SK-N-DZ (cell line): Measurements from ENCODE around the gene C9.
"Not testable (repeated sequence)": the region's sequence is repeated elsewhere in the genome, so short reads cannot be mapped to it uniquely, and the experiment has no call there.

Source experiments
- DNase-seq: peaks from one replicate; pipeline ENCODE4 v3.0.0-alpha.2; 2015; ENCODE audit warnings: low spot score

The C9 gene

DNA sequence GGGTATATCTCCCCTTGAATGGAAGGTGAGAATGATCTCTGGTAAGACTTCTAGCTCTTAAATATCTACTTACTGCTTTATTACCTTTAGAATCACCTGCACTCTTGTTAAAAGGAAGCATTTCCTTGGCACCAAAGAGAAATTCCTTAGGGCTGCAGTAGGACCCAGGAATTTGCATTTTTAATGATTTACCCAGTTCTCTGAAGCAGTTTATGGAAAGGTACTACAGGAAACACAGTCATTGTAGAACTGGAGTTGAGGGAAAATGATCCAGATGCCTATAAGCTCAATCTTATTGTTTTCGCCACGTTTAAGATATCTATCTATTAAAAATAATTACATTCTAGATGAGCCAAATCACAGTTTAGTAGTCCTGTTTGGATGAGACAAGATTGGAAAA is 9.5 kb upstream of the C9 start:
- no peak for DNase-seq

GRCh38 chr5:39371367-39371635 is 7.0 kb upstream of the C9 start:
- no peak for DNase-seq

DNA sequence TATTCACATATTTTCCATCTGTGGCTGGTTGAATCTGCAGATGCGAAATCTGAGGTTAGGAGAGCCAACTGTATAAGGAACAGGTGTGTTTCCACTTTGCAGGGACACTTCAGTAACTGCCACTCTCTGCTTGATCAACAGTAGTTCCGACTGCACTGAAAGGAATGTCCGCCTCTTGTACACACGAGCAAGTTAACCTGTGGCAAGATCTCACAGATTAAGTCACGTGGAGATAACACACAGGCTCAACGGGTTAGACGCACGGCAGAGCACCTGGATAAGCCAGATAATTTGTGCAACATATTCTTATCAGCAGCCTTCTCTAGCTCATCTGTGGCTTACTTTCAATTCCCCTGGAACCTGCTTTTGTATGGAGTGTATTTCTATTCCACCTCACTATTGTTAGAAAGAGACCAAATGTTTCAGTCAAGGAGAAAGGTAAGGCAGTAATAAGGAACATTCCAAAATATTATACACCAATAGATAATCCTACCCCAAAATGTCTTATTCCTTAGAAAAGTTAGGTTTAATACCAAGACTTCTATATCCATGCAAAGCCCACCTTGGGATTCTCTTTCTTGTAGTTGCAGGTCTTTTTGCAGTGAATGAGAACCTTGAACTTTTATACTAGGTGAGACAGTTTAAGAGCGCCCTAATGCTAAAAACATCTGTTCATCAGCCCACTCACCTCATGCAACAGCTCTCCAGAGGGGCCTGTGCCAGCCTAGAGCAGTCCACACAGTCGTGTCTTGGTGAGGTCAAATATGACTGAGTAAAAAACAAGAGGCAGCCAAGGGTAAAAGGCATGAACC is 6.5 kb upstream of the C9 start:
- no peak for DNase-seq

GRCh38 chr5:39369123-39369815 is 5.0 kb upstream of the C9 start:
- no peak for DNase-seq

DNA sequence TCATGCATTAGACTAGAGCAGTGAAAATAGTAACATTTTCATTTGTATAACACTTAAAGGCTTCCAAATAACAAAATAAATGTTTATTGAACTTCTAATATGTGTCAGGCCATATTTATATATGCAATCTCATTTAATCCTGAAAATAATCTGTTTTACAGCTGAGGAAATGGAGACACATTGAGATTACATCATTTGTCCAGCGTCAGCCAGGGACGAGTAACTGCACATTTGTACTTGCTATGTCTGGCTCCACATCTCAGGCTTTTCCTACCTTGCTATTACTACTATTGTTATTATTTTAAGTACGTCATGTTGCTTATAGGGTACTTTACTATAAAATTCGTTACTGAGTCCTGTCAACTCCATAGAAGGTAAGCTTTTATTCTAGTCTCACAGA is 3.8 kb upstream of the C9 start:
- DNase-seq, result no peak

DNA sequence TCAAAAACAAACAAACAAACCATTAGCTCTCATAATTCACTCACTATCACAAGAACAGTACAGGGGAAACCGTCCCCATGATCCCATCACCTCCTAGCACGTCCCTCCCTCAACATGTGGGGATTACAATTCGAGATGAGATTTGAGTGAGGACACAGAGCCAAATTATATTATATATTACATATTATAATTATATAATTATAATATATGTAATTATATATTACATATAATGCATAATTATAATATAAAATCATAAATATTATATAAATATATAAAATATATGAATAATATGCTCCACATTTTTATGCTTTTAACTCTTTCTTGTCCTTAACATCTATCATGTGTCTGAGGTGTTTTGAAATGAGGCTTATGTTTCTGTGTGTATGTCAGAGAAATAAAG is 3.4 kb upstream of the C9 start:
- no peak for DNase-seq

- DNase-seq, result no peak
Measured at GRCh38 chr5:39363217-39363616, 1.1 kb downstream of the C9 start.

DNA sequence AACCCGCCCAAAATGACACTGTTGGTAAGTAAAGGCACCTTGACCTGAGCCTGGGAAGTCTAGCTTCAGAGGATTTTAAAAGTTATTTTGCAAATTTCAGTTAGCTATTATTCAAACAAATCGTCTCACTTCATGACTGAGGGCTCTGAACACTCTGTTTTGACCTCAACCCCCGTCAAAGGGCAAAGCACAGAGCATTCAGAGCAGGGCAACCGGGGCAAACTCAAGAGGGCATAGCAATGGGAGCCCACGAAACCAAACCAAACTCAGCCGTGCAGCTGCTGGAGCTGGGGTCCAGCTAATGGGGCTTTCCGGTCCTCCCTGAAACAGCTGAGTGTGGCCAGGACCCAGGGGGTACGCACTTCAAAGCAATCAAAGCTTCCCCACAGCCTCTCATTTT is 1.6 kb downstream of the C9 start:
- DNase-seq, result no peak

GRCh38 chr5:39361306-39361705 is 3.0 kb downstream of the C9 start:
- no peak for DNase-seq

DNA sequence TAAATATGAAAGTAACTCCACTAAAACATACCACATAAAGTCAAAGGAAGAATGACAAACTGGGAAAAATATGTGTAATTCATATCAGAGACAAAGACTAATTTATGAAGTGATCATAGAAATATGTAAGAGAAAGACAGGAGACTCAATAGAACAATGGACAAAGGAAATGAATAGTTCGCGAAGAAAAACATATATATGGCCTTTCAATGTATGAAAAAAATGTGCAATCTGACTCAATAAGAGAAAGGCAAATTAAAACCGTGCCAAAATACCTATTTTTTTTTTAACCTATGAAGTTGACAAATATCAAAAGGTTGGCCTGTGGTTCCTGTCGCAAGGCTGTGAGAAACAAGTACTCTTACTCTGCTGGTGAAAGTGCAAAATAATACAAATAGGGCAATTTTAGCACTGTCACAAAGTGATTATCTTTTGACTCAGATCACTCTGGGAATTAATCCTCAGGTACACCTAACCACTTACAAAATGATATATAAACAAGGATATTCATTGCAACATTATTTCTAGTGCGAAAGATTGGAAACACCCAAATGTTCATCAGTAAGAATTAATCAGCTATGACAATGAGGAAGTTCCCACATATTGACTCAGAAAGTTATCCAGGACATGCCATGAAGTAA is 3.7 kb downstream of the C9 start:
- no peak for DNase-seq

- DNase-seq, result no peak
Measured at GRCh38 chr5:39356263-39356662, 8.0 kb downstream of the C9 start.

GRCh38 chr5:39355324-39355723 is 9.0 kb downstream of the C9 start:
- no peak for DNase-seq

GRCh38 chr5:39353717-39354399 is 10.4 kb downstream of the C9 start:
- no peak for DNase-seq

GRCh38 chr5:39352951-39353350 is 11.3 kb downstream of the C9 start:
- no peak for DNase-seq

GRCh38 chr5:39352170-39352569 is 12.1 kb downstream of the C9 start:
- no peak for DNase-seq

GRCh38 chr5:39349484-39349883 is 14.8 kb downstream of the C9 start:
- no peak for DNase-seq

- no peak for DNase-seq
Measured at GRCh38 chr5:39342460-39342859, 21.8 kb downstream of the C9 start.

DNA sequence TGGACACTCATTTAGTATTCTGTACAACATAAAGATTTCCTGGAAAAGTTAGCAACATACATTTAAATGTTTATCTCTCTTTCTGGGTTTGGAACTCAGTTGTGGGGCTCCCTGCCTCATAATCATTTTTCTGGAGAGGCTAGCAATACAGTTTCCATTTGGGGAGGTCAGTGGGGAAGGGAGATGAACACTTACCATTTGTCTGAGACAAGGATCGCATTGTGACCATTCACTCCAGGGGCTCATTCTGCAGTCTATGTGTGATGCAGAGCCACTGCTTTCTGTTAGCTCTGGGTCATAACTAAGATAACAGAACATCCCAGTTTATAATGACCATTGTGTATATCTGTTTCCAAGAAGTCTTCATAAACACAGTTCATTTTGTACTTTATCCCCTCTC is 22.4 kb downstream of the C9 start:
- DNase-seq, result no peak

DNA sequence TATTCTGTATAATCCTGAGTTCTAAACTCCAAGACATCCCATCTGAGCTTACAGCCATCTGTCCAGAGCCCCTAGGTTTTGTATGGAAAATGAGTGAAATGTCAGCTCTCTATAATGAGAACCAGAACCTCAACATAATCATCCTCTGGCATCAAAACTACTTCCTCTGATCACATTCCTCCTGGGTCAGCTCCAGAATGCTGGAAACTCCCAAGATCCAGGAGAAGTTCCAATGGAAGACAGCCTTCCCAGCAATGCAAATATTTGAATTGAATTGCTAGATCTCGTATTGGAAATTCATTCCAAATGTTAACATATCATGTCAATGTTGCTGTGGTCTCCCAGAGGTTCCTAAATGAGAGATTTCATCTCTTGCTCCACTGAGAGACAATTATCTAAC is 23.8 kb downstream of the C9 start:
- DNase-seq, result no peak

- DNase-seq, result no peak
Measured at GRCh38 chr5:39337252-39337915, 26.9 kb downstream of the C9 start.

DNA sequence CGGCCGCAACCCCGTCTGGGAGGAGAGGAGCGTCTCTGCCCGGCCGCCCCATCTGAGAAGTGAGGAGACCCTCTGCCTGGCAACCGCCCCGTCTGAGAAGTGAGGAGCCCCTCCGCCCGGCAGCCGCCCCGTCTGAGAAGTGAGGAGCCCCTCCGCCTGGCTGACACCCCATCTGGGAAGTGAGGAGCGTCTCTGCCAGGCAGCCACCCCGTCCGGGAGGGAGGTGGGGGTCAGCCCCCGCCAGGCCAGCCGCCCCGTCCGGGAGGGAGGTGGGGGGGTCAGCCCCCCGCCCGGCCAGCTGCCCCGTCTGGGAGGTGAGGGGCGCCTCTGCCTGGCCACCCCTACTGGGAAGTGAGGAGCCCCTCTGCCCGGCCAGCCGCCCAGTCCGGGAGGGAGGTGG is 30.0 kb downstream of the C9 start:
- DNase-seq, result not testable (repeated sequence)

- DNase-seq, result no peak
Measured at GRCh38 chr5:39333104-39333503, 31.2 kb downstream of the C9 start.
